Measurements from ENCODE around the gene KCNC3. TPM values are rescaled to one million over a fixed set of nuclear protein-coding genes. Genes with fewer than 3 reads are reported as not detected.
A peak's percentile ranks its signal among the peaks of the same experiment; 100 is the strongest.

Gene KCNC3
- total and polyA plus RNA-seq, 2 of the 13 experiments (the other 11 are each of a cell fraction or from before 2014, with no cell fraction given), result 0.29 to 1.7 TPM

DNA sequence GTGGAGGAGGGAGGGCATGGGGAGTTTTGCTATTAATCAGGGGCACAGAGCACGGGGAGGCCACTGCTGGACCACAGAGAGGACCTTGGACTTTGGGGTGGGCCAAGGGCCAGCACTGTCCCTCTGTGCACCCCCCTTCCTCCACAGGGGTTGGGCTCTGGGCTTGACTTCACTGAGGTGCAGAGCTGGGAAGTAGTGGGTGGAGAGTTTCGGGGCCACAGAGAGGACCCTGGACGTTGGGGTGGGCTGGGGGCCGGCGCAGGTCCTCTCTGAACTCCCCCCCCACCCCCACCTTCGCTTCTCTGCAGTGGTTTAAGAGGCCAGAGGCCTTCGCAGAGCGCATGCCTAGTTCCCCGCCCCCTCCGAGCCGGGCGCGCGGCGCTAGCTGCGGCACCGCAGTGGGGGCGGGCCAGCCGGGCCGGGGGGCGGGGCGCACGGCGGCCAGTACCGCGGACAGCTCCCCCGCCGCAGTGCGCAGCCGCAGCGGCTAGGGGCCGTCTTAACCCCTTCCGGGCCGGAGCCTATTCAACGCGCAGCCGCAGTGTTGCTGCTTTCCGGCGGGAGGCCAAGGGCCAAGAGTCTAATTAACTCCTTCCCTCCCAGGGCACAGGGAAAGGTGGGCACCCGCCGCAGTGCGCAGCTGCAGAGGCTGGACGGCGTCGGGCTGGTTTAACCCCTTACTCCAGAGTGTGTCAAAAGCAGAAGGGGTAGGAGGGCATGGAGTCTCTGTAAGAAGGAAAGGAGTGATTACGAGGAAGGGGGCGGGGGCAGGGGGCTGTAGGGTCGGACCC lies 3.7 kb downstream of the KCNC3 start (continued):
- TF ChIP-seq, protein P1, sequence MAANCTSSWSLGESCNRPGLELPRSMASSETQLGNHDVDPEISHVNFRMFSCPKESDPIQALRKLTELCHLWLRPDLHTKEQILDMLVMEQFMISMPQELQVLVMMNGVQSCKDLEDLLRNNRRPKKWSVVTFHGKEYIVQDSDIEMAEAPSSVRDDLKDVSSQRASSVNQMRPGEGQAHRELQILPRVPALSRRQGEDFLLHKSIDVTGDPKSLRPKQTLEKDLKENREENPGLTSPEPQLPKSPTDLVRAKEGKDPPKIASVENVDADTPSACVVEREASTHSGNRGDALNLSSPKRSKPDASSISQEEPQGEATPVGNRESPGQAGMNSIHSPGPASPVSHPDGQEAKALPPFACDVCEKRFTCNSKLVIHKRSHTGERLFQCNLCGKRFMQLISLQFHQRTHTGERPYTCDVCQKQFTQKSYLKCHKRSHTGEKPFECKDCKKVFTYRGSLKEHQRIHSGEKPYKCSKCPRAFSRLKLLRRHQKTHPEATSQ (CRISPR knock-in tag; IDR thresholded peaks at IDR 0.05; ENCODE audit: borderline replicate concordance), result no peak
- TF ChIP-seq FOXJ3 (CRISPR knock-in tag; IDR thresholded peaks at IDR 0.05; ENCODE audit: borderline replicate concordance), result no peak
- TF ChIP-seq, protein P2, sequence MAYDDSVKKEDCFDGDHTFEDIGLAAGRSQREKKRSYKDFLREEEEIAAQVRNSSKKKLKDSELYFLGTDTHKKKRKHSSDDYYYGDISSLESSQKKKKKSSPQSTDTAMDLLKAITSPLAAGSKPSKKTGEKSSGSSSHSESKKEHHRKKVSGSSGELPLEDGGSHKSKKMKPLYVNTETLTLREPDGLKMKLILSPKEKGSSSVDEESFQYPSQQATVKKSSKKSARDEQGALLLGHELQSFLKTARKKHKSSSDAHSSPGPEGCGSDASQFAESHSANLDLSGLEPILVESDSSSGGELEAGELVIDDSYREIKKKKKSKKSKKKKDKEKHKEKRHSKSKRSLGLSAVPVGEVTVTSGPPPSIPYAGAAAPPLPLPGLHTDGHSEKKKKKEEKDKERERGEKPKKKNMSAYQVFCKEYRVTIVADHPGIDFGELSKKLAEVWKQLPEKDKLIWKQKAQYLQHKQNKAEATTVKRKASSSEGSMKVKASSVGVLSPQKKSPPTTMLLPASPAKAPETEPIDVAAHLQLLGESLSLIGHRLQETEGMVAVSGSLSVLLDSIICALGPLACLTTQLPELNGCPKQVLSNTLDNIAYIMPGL (CRISPR knock-in tag; IDR thresholded peaks at IDR 0.05; ENCODE audit: borderline replicate concordance in 1 of 2, low read depth in 1 of 2), result peak in 1 of 2 experiments; percentile 49; a peak in 1 of 4 replicates
- TF ChIP-seq, protein P3, sequence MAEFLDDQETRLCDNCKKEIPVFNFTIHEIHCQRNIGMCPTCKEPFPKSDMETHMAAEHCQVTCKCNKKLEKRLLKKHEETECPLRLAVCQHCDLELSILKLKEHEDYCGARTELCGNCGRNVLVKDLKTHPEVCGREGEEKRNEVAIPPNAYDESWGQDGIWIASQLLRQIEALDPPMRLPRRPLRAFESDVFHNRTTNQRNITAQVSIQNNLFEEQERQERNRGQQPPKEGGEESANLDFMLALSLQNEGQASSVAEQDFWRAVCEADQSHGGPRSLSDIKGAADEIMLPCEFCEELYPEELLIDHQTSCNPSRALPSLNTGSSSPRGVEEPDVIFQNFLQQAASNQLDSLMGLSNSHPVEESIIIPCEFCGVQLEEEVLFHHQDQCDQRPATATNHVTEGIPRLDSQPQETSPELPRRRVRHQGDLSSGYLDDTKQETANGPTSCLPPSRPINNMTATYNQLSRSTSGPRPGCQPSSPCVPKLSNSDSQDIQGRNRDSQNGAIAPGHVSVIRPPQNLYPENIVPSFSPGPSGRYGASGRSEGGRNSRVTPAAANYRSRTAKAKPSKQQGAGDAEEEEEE (CRISPR knock-in tag; IDR thresholded peaks at IDR 0.05; ENCODE audit: borderline replicate concordance), result no peak
- TF ChIP-seq ZNF331 (CRISPR knock-in tag; IDR thresholded peaks at IDR 0.05), result peak; percentile 83
- 0 out of 2 replicates have a peak, but pooled peaks have one; percentile 72 for TF ChIP-seq ZFP36L2 (CRISPR knock-in tag; IDR thresholded peaks at IDR 0.05)
- TF ChIP-seq LCORL (IDR thresholded peaks at IDR 0.05), result no peak
- TF ChIP-seq LCORL (CRISPR knock-in tag; IDR thresholded peaks at IDR 0.05), result no peak
- TF ChIP-seq, protein P4, sequence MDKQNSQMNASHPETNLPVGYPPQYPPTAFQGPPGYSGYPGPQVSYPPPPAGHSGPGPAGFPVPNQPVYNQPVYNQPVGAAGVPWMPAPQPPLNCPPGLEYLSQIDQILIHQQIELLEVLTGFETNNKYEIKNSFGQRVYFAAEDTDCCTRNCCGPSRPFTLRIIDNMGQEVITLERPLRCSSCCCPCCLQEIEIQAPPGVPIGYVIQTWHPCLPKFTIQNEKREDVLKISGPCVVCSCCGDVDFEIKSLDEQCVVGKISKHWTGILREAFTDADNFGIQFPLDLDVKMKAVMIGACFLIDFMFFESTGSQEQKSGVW (CRISPR knock-in tag; IDR thresholded peaks at IDR 0.05; ENCODE audit: borderline replicate concordance), result no peak
- TF ChIP-seq CHD4 (IDR thresholded peaks at IDR 0.05; ENCODE audit: borderline replicate concordance, low read length), result no peak
- no peak for TF ChIP-seq NFRKB (IDR thresholded peaks at IDR 0.05)
- no peak for TF ChIP-seq BRD4 (CRISPR knock-in tag; IDR thresholded peaks at IDR 0.05)
- TF ChIP-seq HNRNPH1 (optimal IDR thresholded peaks at IDR 0.05; ENCODE audit: low read depth, low read length), result no peak
- TF ChIP-seq ZNF850 (CRISPR knock-in tag; conservative IDR thresholded peaks at IDR 0.05), result no peak
- no peak for TF ChIP-seq ATF7 (IDR thresholded peaks at IDR 0.05)
- no peak for TF ChIP-seq ATF7 (CRISPR knock-in tag; IDR thresholded peaks at IDR 0.05)
- TF ChIP-seq, protein P5, sequence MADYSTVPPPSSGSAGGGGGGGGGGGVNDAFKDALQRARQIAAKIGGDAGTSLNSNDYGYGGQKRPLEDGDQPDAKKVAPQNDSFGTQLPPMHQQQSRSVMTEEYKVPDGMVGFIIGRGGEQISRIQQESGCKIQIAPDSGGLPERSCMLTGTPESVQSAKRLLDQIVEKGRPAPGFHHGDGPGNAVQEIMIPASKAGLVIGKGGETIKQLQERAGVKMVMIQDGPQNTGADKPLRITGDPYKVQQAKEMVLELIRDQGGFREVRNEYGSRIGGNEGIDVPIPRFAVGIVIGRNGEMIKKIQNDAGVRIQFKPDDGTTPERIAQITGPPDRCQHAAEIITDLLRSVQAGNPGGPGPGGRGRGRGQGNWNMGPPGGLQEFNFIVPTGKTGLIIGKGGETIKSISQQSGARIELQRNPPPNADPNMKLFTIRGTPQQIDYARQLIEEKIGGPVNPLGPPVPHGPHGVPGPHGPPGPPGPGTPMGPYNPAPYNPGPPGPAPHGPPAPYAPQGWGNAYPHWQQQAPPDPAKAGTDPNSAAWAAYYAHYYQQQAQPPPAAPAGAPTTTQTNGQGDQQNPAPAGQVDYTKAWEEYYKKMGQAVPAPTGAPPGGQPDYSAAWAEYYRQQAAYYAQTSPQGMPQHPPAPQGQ (CRISPR knock-in tag; IDR thresholded peaks at IDR 0.05; ENCODE audit: borderline replicate concordance), result no peak
- no peak for TF ChIP-seq TBX3 (IDR thresholded peaks at IDR 0.05; ENCODE audit: borderline replicate concordance)
- TF ChIP-seq, protein P6, sequence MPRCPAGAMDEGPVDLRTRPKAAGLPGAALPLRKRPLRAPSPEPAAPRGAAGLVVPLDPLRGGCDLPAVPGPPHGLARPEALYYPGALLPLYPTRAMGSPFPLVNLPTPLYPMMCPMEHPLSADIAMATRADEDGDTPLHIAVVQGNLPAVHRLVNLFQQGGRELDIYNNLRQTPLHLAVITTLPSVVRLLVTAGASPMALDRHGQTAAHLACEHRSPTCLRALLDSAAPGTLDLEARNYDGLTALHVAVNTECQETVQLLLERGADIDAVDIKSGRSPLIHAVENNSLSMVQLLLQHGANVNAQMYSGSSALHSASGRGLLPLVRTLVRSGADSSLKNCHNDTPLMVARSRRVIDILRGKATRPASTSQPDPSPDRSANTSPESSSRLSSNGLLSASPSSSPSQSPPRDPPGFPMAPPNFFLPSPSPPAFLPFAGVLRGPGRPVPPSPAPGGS (CRISPR knock-in tag; IDR thresholded peaks at IDR 0.05), result peak; percentile 82
- TF ChIP-seq ZSCAN21 (CRISPR knock-in tag; IDR thresholded peaks at IDR 0.05; ENCODE audit: borderline replicate concordance), result 0 out of 2 replicates have a peak, but pooled peaks have one; percentile 45

All from HepG2 (cell line).